Measurements from ENCODE around the gene AUTS2.

The AUTS2 gene

DNA sequence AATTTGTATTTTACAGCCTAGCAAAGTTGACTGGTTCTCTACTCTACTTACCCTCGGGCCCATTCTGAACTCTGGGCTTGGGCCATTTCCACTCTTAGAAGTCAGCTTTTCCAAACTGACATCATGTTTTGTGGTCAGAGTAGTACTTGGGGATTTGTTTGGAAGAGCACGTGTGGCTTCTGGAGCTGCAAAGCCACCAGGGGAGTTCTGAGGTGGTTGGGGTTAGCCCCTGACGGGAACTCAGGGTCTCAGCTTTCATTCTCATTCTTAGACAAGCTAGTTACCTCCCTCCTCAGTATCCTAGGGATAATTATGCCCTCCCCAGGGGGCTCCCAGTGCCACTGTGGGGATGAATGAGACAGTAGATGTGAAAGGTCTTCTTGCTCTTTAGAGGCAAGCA, 886.0 kb downstream of the AUTS2 start:
- Histone ChIP-seq H3K27me3 (ENCODE audit: low read length) (no peaks in the 10 kb centered on the region), H3K79me2 (ENCODE audit: insufficient read depth, low read length) (no peaks in the 10 kb centered on the region), H4K20me1 (ENCODE audit: low read depth, low read length) (no peaks in the 10 kb centered on the region), H3K36me3 (ENCODE audit: low read length) (no peaks in the 10 kb centered on the region), H2AFZ (ENCODE audit: low read depth, low read length, severe bottlenecking) (no peak overlapping the region), H3K9me2 (replicated peaks; ENCODE audit: insufficient read depth, low read length) (no peaks in the 10 kb centered on the region), H3K27ac (ENCODE audit: low read depth, low read length) (no peak overlapping the region), H3K4me3 (ENCODE audit: insufficient read depth, low read length, poor library complexity, severe bottlenecking) (no peak overlapping the region), H3K4me2 (ENCODE audit: low read depth, low read length, poor library complexity, severe bottlenecking) (no peak overlapping the region), H3K9me3 (ENCODE audit: insufficient read depth, low read length) (no peaks in the 10 kb centered on the region), H3K9ac (ENCODE audit: low read length) (no peak overlapping the region), H3F3A (ENCODE audit: insufficient read depth) (no peaks in the 10 kb centered on the region)
- no peak for TF ChIP-seq CTCF (IDR thresholded peaks at IDR 0.05; ENCODE audit: insufficient read depth, low read length, poor library complexity, severe bottlenecking)
- no peak for TF ChIP-seq EZH2phosphoT487 (conservative IDR thresholded peaks at IDR 0.05; ENCODE audit: low read length)

DNA sequence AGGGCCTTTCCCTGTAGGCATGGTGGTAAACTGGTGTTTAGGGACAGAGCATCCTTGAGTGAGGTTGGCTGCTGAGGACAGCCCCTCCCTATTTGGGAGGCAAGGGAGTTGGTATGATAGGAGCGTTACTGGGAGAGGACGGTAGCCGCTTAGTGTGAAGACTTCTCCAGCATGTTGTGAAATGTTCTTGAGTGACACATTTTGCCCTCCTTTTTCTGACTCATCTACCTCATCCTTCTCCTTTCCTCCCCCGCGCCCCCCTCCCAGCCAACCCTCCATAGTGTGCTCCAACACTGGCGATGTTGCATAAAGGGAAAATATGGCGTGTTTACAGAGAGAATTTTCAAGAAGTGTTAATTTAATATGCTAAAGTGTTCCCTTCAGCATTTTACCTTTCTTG, 888.7 kb downstream of the AUTS2 start:
- H3K9ac ChIP-seq (ENCODE audit: low read length) = no peak overlapping the region
- H4K20me1 ChIP-seq (ENCODE audit: low read depth, low read length) = no peaks in the 10 kb centered on the region
- H3K27ac ChIP-seq (ENCODE audit: low read depth, low read length) = no peak overlapping the region
- H3F3A ChIP-seq (ENCODE audit: insufficient read depth) = no peaks in the 10 kb centered on the region
- H2AFZ ChIP-seq (ENCODE audit: low read depth, low read length, severe bottlenecking) = no peak overlapping the region
- H3K4me3 ChIP-seq (ENCODE audit: insufficient read depth, low read length, poor library complexity, severe bottlenecking) = no peak overlapping the region
- H3K9me2 ChIP-seq (replicated peaks; ENCODE audit: insufficient read depth, low read length) = no peaks in the 10 kb centered on the region
- H3K36me3 ChIP-seq (ENCODE audit: low read length) = no peaks in the 10 kb centered on the region
- no peaks in the 10 kb centered on the region for H3K79me2 ChIP-seq (ENCODE audit: insufficient read depth, low read length)
- no peaks in the 10 kb centered on the region for H3K9me3 ChIP-seq (ENCODE audit: insufficient read depth, low read length)
- TF ChIP-seq EZH2phosphoT487 (conservative IDR thresholded peaks at IDR 0.05; ENCODE audit: low read length) = no peak
- no peak for TF ChIP-seq CTCF (IDR thresholded peaks at IDR 0.05; ENCODE audit: insufficient read depth, low read length, poor library complexity, severe bottlenecking)
- H3K27me3 ChIP-seq (ENCODE audit: low read length) = no peaks in the 10 kb centered on the region
- H3K4me2 ChIP-seq (ENCODE audit: low read depth, low read length, poor library complexity, severe bottlenecking) = no peak overlapping the region

GRCh38 chr7:70487428-70487827, 889.2 kb downstream of the AUTS2 start:
- Histone ChIP-seq H3K4me3 (ENCODE audit: insufficient read depth, low read length, poor library complexity, severe bottlenecking) (no peak overlapping the region), H3K9me2 (replicated peaks; ENCODE audit: insufficient read depth, low read length) (no peaks in the 10 kb centered on the region), H3K36me3 (ENCODE audit: low read length) (no peaks in the 10 kb centered on the region), H3K27me3 (ENCODE audit: low read length) (no peaks in the 10 kb centered on the region), H3K4me2 (ENCODE audit: low read depth, low read length, poor library complexity, severe bottlenecking) (no peak overlapping the region), H3K79me2 (ENCODE audit: insufficient read depth, low read length) (no peaks in the 10 kb centered on the region), H3K9ac (ENCODE audit: low read length) (no peak overlapping the region), H4K20me1 (ENCODE audit: low read depth, low read length) (no peaks in the 10 kb centered on the region), H3K9me3 (ENCODE audit: insufficient read depth, low read length) (no peaks in the 10 kb centered on the region), H3K27ac (ENCODE audit: low read depth, low read length) (no peak overlapping the region), H2AFZ (ENCODE audit: low read depth, low read length, severe bottlenecking) (no peak overlapping the region), H3F3A (ENCODE audit: insufficient read depth) (no peaks in the 10 kb centered on the region)
- TF ChIP-seq EZH2phosphoT487 (conservative IDR thresholded peaks at IDR 0.05; ENCODE audit: low read length) = no peak
- no peak for TF ChIP-seq CTCF (IDR thresholded peaks at IDR 0.05; ENCODE audit: insufficient read depth, low read length, poor library complexity, severe bottlenecking)

- Histone ChIP-seq H3K27me3 (ENCODE audit: low read length) (no peaks in the 10 kb centered on the region), H3K4me3 (ENCODE audit: insufficient read depth, low read length, poor library complexity, severe bottlenecking) (no peak overlapping the region), H3K9me2 (replicated peaks; ENCODE audit: insufficient read depth, low read length) (no peaks in the 10 kb centered on the region), H3K9me3 (ENCODE audit: insufficient read depth, low read length) (no peaks in the 10 kb centered on the region), H3F3A (ENCODE audit: insufficient read depth) (no peaks in the 10 kb centered on the region), H3K9ac (ENCODE audit: low read length) (no peak overlapping the region), H2AFZ (ENCODE audit: low read depth, low read length, severe bottlenecking) (no peak overlapping the region), H3K79me2 (ENCODE audit: insufficient read depth, low read length) (no peaks in the 10 kb centered on the region), H4K20me1 (ENCODE audit: low read depth, low read length) (no peaks in the 10 kb centered on the region), H3K36me3 (ENCODE audit: low read length) (no peaks in the 10 kb centered on the region), H3K27ac (ENCODE audit: low read depth, low read length) (no peak overlapping the region), H3K4me2 (ENCODE audit: low read depth, low read length, poor library complexity, severe bottlenecking) (no peak overlapping the region)
- TF ChIP-seq EZH2phosphoT487 (conservative IDR thresholded peaks at IDR 0.05; ENCODE audit: low read length) = no peak
- no peak for TF ChIP-seq CTCF (IDR thresholded peaks at IDR 0.05; ENCODE audit: insufficient read depth, low read length, poor library complexity, severe bottlenecking)
Observed at GRCh38 chr7:70487886-70488285, 889.6 kb downstream of the AUTS2 start.

All from SU-DHL-6 (cell line).